PC-3 (cell line): ENCODE data around the gene ELMO2.

Experiments used
- CTCF ChIP-seq: fragments of 300-600 bp; sonication (generic); conservative IDR thresholded peaks from 2 replicates; pipeline ENCODE4 v1.5.1; 2017; ENCODE audit warnings: antibody characterized with exemption, low read depth, mild to moderate bottlenecking, low read length
- EZH2 ChIP-seq: fragments of 300-600 bp; sonication (generic); IDR thresholded peaks from one replicate; pipeline ENCODE4 v1.6.1; 2017; ENCODE audit warnings: antibody characterized with exemption, mild to moderate bottlenecking, low read length; ENCODE audit not compliant: unreplicated experiment
- EZH2phosphoT487 ChIP-seq: fragments of 300-600 bp; sonication (generic); IDR thresholded peaks from 2 replicates; pipeline ENCODE4 v1.6.1; 2018; ENCODE audit warnings: mild to moderate bottlenecking, antibody characterized with exemption, low read length, borderline replicate concordance

DNA sequence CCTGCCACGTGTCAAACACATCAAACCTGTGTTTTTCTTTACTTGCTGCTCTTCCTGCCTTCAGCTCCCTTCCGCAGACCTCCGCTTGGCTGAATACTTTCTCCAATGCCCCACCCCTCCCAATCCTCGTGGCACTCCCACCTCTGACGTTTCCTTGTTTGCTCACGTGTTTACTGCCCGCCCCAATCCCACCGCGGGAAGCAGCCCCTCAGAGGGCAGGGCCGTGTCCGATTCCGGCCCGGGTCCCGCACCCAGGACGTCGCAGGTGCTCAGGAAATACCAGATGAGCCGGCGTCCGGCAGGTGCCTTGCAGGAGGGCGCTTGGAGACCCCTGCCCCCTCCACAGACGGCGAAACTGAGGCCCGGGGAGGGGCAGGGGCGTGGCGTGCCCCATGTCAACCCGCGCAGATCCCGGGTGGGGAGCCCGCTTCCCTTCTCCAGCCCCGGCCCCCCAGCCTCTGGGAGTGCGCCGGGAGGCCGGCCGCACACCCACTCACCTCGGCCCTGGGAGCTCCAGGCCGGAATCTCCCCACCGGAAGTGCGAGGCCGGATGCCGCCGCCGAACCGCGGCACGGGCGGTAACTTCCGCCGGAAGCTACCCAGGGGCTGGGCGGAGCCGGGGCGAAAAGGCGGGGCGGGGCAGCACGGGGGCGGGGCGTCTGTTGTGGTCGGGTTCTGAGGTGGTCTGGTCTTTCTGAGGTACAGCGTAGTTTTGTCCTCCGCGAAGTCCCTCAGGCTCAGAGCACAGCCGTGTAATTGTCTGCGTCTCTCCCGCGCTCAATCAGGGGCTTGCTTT is 42.3 kb downstream of the ELMO2 start:
- TF ChIP-seq EZH2phosphoT487 (no peak), CTCF (no peak), EZH2 (no peak)
